Posterior cingulate gyrus (tissue), 11 donors: ENCODE results near the gene EPHB2.
"Not testable (repeated sequence)": the region's sequence is repeated elsewhere in the genome, so short reads cannot be mapped to it uniquely, and the experiment has no call there.

Source experiments
- DNase-seq, 10 donors: peaks; one replicate each; pipeline versions ENCODE4 v3.0.0 to v3.0.0-alpha.2; 2020 to 2021; ENCODE audit warnings: mixed read lengths in 3 of 10
- intact Hi-C: fragments of 100-400 bp; cut with DNase I; formaldehyde crosslinking; loops from one replicate; pipeline ENCODE4 v1.15.1; 2023

The EPHB2 gene

GRCh38 chr1:22915816-22916470, 205.3 kb downstream of the EPHB2 start:
- peak in 2 of 10 donors; percentile 63 to 66 for DNase-seq
- intact Hi-C loops = no loop called here

GRCh38 chr1:22916471-22916820, 205.8 kb downstream of the EPHB2 start:
- peak; percentile 35 to 96 (median 76) for DNase-seq
- intact Hi-C loops = no loop called here

- DNase-seq = peak in 2 of 10 donors; percentile 36 to 64
- intact Hi-C loops = no loop called here
These were observed 207.3 kb downstream of the EPHB2 start for GRCh38 chr1:22917989-22918388.

GRCh38 chr1:22918644-22919043, 208.0 kb downstream of the EPHB2 start:
- intact Hi-C loops = no loop called here
- DNase-seq = peak in 3 of 10 donors; percentile 29 to 40 (median 32)

GRCh38 chr1:22919341-22920025, 208.8 kb downstream of the EPHB2 start:
- peak in 2 of 10 donors; percentile 8 to 36 for DNase-seq
- intact Hi-C loops = no loop called here

- intact Hi-C loops = no loop called here
- peak in 3 of 10 donors; percentile 26 to 55 (median 41) for DNase-seq
These were observed 209.5 kb downstream of the EPHB2 start for GRCh38 chr1:22920026-22920733.

GRCh38 chr1:22920734-22921451, 210.3 kb downstream of the EPHB2 start:
- peak in 3 of 10 donors; percentile 35 to 39 (median 38) for DNase-seq
- intact Hi-C loops = no loop called here

GRCh38 chr1:22921452-22922126, 210.9 kb downstream of the EPHB2 start:
- intact Hi-C loops = no loop called here
- DNase-seq = peak in 3 of 10 donors; percentile 14 to 32 (median 26)

GRCh38 chr1:22922640-22923039, 212.0 kb downstream of the EPHB2 start:
- DNase-seq = peak in 1 of 10 donors; percentile 16
- intact Hi-C loops = no loop called here

GRCh38 chr1:22925111-22925510, 214.5 kb downstream of the EPHB2 start:
- intact Hi-C loops = no loop called here

GRCh38 chr1:22930240-22930912, 219.7 kb downstream of the EPHB2 start:
- peak in 9 of 10 donors; percentile 36 to 89 (median 61) for DNase-seq
- intact Hi-C loops = loop anchor here (1.0 kb wide), 1 partner anchor 256 kb away; no protein-coding TSS in a partner anchor

More at GRCh38 chr1:22925111-22925510, 214.5 kb downstream of the EPHB2 start:
- peak in 3 of 10 donors; percentile 59 to 85 (median 72) for DNase-seq

- intact Hi-C loops = no loop called here
- DNase-seq = peak in 2 of 10 donors; percentile 24 to 44
These were observed 222.3 kb downstream of the EPHB2 start for GRCh38 chr1:22932803-22933470.

GRCh38 chr1:22935433-22935832, 224.8 kb downstream of the EPHB2 start:
- no peak for DNase-seq
- intact Hi-C loops = no loop called here

- intact Hi-C loops = no loop called here
These were observed 226.0 kb downstream of the EPHB2 start for GRCh38 chr1:22936681-22937080.

GRCh38 chr1:22941257-22941656, 230.6 kb downstream of the EPHB2 start:
- intact Hi-C loops = no loop called here
- DNase-seq = no peak

More at GRCh38 chr1:22936681-22937080, 226.0 kb downstream of the EPHB2 start:
- DNase-seq = peak in 2 of 10 donors; percentile 36 to 60

- intact Hi-C loops = no loop called here
- peak in 1 of 10 donors; percentile 1 for DNase-seq
These were observed 233.9 kb downstream of the EPHB2 start for GRCh38 chr1:22944346-22945055.

- intact Hi-C loops = not testable (repeated sequence)
- peak in 1 of 10 donors; percentile 20 for DNase-seq
These were observed 234.5 kb downstream of the EPHB2 start for GRCh38 chr1:22945171-22945570.

GRCh38 chr1:22949822-22950331, 239.2 kb downstream of the EPHB2 start:
- no peak for DNase-seq
- intact Hi-C loops = no loop called here
